MCF 10A (cell line): ENCODE results near the gene DCLRE1B. TPM values are rescaled to one million over a fixed set of nuclear protein-coding genes. Genes with fewer than 3 reads are reported as not detected.

Experiments
- BruUV-seq: library from RNA; stranded (reverse); fragments of 400-500 nt; replicated peaks from 2 replicates; lab custom pipeline; 2021; lab: Mats Ljungman, UMichigan
- CTCF ChIA-PET: fragments of 300-600 bp; sonication (Branson Sonifier 250); formaldehyde crosslinking; extraction: SDS; loops from one replicate; lab custom pipeline; 2021; ENCODE audit warnings: antibody characterized with exemption, inconsistent platforms; lab: Yijun Ruan, JAX
- POLR2A ChIA-PET: fragments of 300-600, 350-650 bp; sonication (Branson Sonifier 250); formaldehyde crosslinking; extraction: SDS; loops from one replicate; lab custom pipeline; 2020; ENCODE audit warnings: antibody characterized with exemption, inconsistent platforms; lab: Yijun Ruan, JAX
- DNase-seq: peaks from one replicate; pipeline ENCODE4 v3.0.0-alpha.2; 2018; ENCODE audit not compliant: unreplicated experiment
- H3K27ac Mint-ChIP-seq: one replicate; pipeline ENCODE4 v1.8.0; 2022; ENCODE audit warnings: mild to moderate bottlenecking, low read depth, mixed read lengths; ENCODE audit not compliant: unreplicated experiment
- H3K27me3 Mint-ChIP-seq: one replicate; pipeline ENCODE4 v1.8.0; 2022; ENCODE audit warnings: mixed read lengths; ENCODE audit not compliant: insufficient read depth, unreplicated experiment
- H3K36me3 Mint-ChIP-seq: one replicate; pipeline ENCODE4 v1.8.0; 2022; ENCODE audit warnings: mild to moderate bottlenecking, moderate library complexity, mixed read lengths; ENCODE audit not compliant: insufficient read depth, unreplicated experiment
- H3K4me1 Mint-ChIP-seq: one replicate; pipeline ENCODE4 v1.8.0; 2022; ENCODE audit warnings: mixed read lengths; ENCODE audit not compliant: insufficient read depth, unreplicated experiment
- H3K4me3 Mint-ChIP-seq: one replicate; pipeline ENCODE4 v1.8.0; 2022; ENCODE audit warnings: mild to moderate bottlenecking, moderate library complexity, mixed read lengths; ENCODE audit not compliant: unreplicated experiment
- H3K9me3 Mint-ChIP-seq: one replicate; pipeline ENCODE4 v1.8.0; 2022; ENCODE audit warnings: mixed read lengths; ENCODE audit not compliant: unreplicated experiment
- intact Hi-C: fragments of 100-400 bp; cut with micrococcal nuclease; formaldehyde crosslinking; loops from 2 replicates; pipeline ENCODE4 v1.14.1; 2022
- total RNA-seq: library from RNA; stranded (reverse); gene quantifications from 2 replicates; pipeline ENCODE4 v1.2.3, GENCODE V29; 2022
- TF ChIP-seq, protein P1 (sequence below): fragments of 200-600 bp; IDR thresholded peaks from one replicate; pipeline ENCODE4 v1.8.0; 2022; ENCODE audit warnings: antibody characterized with exemption, mild to moderate bottlenecking; ENCODE audit not compliant: unreplicated experiment

The DCLRE1B gene
- total RNA-seq, 1 experiment from 2014 or later, result 8.1 TPM

DNA sequence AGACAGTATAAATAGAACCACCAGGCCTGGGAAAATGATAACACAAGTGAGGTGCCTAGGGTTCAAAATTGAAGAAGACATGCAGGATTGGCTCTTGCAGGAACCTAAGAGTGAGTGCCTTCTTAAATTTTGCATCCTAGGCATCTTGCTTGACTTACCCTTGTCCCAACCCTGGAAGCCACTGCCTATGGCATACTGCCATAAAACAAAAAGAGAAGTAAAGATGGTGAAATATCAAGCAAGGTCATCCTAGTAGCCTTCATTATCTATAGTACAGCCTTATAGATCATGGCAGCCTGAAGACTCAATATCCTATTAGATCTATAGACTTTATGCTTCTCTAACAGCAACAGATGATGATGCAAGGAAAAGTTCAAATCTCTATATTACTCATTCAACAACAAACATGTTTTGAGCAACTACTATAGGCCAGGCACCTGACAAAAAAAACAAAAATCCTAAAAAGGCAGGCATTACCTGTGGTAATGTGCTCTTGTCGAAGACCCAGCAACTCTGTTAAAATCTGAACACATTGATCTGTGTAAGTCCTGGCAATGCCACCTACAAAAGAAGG is 6.8 kb upstream of the DCLRE1B start:
- no peak for DNase-seq
- ChIA-PET CTCF (no interaction called here), POLR2A (interaction anchor here (0.8 kb wide), 1 partner anchor 17 kb away, joined by 3 read pairs; no protein-coding TSS in a partner anchor)

DNA sequence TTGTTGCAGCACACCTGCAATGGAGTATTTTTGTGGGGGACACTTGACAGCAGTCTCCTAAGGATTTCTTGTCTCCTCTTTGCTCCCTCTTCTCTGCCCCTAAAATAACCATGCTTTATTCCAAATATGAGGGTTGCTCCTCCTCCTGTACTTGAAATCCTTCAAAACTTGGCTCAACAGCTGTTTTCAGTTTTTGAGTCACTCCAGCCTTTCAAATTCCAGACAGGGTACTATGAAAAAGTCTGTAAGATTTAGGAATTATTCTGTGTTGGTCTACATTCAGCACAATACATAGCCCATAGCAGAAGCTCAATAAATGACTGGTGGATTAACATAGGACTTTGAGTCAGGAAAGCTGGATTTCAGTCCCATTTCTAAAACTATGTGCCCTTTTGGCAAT is 6.0 kb upstream of the DCLRE1B start:
- POLR2A ChIA-PET, result interaction anchor here (0.8 kb wide), 1 partner anchor 18 kb away, joined by 3 read pairs; no protein-coding TSS in a partner anchor
- CTCF ChIA-PET, result interaction anchor here (0.6 kb wide), 1 partner anchor 76 kb away, joined by 3 read pairs; no protein-coding TSS in a partner anchor
- no peak for DNase-seq
- no peaks in the 10 kb centered on the region for H3K27me3 Mint-ChIP-seq
- no peaks in the 10 kb centered on the region for H3K4me1 Mint-ChIP-seq
- no TSS peak for BruUV-seq
- H3K27ac Mint-ChIP-seq, result no peak overlapping the region
- no peak overlapping the region for H3K4me3 Mint-ChIP-seq
- intact Hi-C loops, result no loop called here
- TF ChIP-seq, protein P1, sequence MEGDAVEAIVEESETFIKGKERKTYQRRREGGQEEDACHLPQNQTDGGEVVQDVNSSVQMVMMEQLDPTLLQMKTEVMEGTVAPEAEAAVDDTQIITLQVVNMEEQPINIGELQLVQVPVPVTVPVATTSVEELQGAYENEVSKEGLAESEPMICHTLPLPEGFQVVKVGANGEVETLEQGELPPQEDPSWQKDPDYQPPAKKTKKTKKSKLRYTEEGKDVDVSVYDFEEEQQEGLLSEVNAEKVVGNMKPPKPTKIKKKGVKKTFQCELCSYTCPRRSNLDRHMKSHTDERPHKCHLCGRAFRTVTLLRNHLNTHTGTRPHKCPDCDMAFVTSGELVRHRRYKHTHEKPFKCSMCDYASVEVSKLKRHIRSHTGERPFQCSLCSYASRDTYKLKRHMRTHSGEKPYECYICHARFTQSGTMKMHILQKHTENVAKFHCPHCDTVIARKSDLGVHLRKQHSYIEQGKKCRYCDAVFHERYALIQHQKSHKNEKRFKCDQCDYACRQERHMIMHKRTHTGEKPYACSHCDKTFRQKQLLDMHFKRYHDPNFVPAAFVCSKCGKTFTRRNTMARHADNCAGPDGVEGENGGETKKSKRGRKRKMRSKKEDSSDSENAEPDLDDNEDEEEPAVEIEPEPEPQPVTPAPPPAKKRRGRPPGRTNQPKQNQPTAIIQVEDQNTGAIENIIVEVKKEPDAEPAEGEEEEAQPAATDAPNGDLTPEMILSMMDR, result no peak
- peaks cover 58% of the 10 kb centered on the region for H3K36me3 Mint-ChIP-seq
- no peaks in the 10 kb centered on the region for H3K9me3 Mint-ChIP-seq

More for the DNA sequence above, 6.8 kb upstream of the DCLRE1B start:
- intact Hi-C loops, result no loop called here
- H3K27ac Mint-ChIP-seq, result no peak overlapping the region
- TF ChIP-seq, protein P1, result no peak
- no peaks in the 10 kb centered on the region for H3K9me3 Mint-ChIP-seq
- no TSS peak for BruUV-seq
- peaks cover 58% of the 10 kb centered on the region for H3K36me3 Mint-ChIP-seq
- no peaks in the 10 kb centered on the region for H3K4me1 Mint-ChIP-seq
- H3K27me3 Mint-ChIP-seq, result no peaks in the 10 kb centered on the region
- no peak overlapping the region for H3K4me3 Mint-ChIP-seq

DNA sequence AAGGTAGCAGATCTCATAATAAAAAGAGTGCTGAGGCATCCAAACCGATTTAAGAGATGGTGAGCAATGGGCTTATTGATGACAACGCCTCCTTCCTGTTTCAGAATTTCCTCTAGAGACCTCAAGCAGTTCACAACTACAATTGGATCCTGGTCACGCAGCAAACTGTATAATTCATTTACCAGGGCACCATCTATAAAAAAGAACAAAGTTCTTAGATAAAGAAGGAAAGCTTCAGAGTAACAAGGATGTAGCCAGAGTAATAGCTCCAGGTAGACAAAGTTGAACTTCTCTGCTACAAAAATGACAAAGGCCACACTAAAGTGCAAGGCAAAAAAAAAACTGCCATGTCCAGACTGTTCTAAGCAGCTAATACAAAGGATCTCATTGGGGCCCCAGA is 3.9 kb upstream of the DCLRE1B start:
- H3K36me3 Mint-ChIP-seq, result peaks cover 46% of the 10 kb centered on the region
- no peak for DNase-seq
- BruUV-seq, result no TSS peak
- no peak overlapping the region for H3K4me3 Mint-ChIP-seq
- intact Hi-C loops, result loop anchor here (10.0 kb wide), 1 partner anchor 446 kb away; no protein-coding TSS in a partner anchor
- no peaks in the 10 kb centered on the region for H3K27me3 Mint-ChIP-seq
- TF ChIP-seq, protein P1, result no peak
- ChIA-PET POLR2A (interaction anchor here (0.6 to 1.5 kb wide), 2 partner anchors 28 to 88 kb away, joined by 4 to 6 read pairs; partner anchors contain the start of gene HIPK1), CTCF (interaction anchor here (0.6 to 2.7 kb wide), 2 partner anchors 66 to 479 kb away, joined by 4 to 17 read pairs; no protein-coding TSS in a partner anchor)
- no peak overlapping the region for H3K27ac Mint-ChIP-seq
- no peaks in the 10 kb centered on the region for H3K4me1 Mint-ChIP-seq
- no peaks in the 10 kb centered on the region for H3K9me3 Mint-ChIP-seq

DNA sequence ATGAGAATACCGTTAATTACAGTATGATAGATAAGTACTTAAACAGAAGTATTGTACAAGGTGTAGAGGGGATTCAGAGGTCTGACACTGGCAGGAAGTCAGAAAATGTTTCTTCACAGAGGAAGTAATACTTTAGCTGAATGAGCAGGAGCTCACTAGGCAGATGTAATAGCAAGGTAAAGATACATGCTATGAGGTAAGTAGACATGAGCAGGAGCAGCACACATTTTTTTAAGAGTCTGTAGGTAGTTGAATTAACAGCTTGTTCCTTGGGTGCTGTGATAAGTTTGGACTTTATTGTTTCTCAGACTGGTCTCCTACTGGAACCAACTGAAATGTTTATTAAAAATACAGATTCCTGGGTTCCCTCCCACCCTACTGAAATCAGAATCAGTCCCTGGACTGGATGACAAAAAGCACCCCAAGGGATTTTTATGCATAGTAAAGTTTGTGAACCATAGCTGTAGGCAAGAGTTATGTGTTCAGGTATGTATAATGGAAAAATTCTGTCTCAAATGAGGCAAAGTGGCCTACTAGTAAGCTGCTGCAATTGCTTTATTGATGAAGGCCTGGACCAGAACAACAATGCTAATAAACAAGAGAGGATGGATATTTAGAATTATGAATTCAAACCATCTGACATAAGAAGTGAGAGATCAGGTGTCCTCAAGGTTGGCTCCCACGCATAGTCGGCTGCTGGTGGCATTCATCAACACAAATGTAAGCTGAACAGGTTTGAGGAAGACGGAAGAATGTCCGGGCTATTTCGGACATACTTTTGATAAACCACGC is 1.4 kb upstream of the DCLRE1B start:
- POLR2A ChIA-PET, result interaction anchor here (0.6 to 9.1 kb wide), 17 partner anchors 10 to 830 kb away, joined by 3 to 228 read pairs (median 5); partner anchors contain the start of genes DENND2C, HIPK1, LRIG2 and MAGI3
- Mint-ChIP-seq H3K27ac (peak overlapping the region; percentile 94), H3K36me3 (peaks cover 33% of the 10 kb centered on the region), H3K27me3 (no peaks in the 10 kb centered on the region), H3K4me1 (no peaks in the 10 kb centered on the region), H3K9me3 (no peaks in the 10 kb centered on the region), H3K4me3 (peak overlapping the region; percentile 95)
- CTCF ChIA-PET, result interaction anchor here (0.6 to 3.5 kb wide), 13 partner anchors 8 to 754 kb away, joined by 3 to 48 read pairs (median 4); partner anchors contain the start of gene HIPK1
- no TSS peak for BruUV-seq
- intact Hi-C loops, result loop anchor here (2.0 to 10.0 kb wide), 3 partner anchors 145 to 763 kb away; partner anchors contain the start of gene PHTF1
- TF ChIP-seq, protein P1, result no peak
- peak; percentile 15 for DNase-seq
